GM19043 (cell line): ENCODE measurements around the gene PDZRN3.
A peak's percentile ranks its signal among the peaks of the same experiment; 100 is the strongest.

Source experiments
- ATAC-seq: cut with Tn5 transposase; IDR thresholded peaks from one replicate; pipeline ENCODE4 v1.9.1; 2021; ENCODE audit warnings: low read depth; ENCODE audit not compliant: unreplicated experiment

Gene PDZRN3

DNA sequence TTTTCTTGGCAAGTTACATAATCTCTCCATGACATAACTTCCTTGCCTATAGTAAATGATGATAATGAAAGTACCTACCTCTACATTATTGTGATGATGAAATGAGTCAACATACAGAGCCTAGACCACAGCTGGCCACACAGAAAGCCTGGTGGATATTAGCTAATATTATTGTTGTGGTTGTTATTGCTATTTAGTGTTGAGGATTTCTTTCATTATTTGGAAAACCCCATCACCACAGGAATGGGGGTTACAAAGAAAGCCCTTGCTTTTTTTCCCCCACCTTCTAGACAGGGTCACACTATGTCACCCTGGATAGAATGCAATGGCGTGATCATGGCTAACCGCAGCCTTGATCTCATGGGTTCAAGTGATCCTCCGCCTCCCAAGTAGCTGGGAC, 125.0 kb downstream of the PDZRN3 start:
- no peak for ATAC-seq

DNA sequence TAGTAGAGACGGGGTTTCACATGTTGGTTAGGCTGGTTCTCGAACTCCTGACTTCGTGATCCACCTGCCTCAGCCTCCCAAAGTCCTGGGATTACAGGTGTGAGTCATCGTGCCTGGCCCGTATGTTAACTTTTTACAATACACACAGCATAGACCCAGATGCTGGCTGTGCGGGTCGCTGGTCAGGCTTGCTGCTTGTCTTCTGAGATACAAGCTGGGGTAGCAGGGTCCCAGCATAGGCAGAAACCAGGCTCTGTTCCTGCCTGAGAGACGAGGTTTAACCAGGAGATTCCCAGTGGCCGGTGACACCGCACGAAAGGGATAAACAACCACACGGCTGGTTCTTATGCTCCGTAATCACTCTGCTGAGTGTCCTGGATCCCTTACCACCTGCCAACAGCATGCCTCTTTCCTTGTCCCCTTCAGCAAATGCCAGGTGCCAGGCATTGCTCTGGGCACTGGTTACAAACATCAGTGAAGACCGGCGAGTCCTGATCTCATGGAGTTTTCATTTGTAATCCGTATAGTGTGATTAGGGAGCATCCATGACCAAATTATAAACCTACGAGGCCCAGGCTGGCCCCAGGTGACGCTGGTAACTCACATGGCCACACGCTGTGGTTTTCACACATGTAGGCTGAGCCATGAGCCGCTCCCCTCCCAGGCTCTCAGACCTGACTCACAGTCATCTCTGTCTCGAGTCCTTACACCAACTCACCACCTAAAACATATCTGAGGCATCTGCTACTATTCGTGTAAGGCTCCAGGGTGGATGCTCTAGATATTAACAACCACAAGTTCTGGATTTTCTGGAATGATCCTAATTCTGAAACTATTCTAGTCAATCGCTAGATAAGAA, 125.7 kb downstream of the PDZRN3 start:
- no peak for ATAC-seq

- ATAC-seq = no peak
Observed at GRCh38 chr3:73497646-73498406, 126.9 kb downstream of the PDZRN3 start.

GRCh38 chr3:73493543-73494308, 131.0 kb downstream of the PDZRN3 start:
- ATAC-seq = no peak

- no peak for ATAC-seq
Observed at GRCh38 chr3:73492186-73492585, 132.6 kb downstream of the PDZRN3 start.

DNA sequence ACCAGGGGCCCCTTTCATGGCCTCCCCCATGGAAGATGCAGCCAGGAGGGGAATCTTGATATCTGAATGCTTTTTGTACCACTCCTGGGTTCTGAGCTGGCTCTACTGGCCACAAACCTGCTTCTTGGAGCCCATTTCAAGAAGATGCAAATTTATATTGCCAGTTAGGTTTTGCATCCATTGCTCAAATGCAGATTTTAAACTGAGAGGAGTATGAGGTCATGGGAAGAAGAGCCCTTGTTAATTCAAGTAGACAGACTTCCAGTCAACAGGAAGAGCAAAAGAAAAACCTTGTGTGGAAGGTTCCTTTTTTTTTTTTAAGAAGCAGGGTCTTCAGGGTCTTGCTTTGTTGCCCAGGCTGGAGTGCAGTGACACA, 133.5 kb downstream of the PDZRN3 start:
- no peak for ATAC-seq

GRCh38 chr3:73490453-73491286, 134.1 kb downstream of the PDZRN3 start:
- ATAC-seq = no peak

DNA sequence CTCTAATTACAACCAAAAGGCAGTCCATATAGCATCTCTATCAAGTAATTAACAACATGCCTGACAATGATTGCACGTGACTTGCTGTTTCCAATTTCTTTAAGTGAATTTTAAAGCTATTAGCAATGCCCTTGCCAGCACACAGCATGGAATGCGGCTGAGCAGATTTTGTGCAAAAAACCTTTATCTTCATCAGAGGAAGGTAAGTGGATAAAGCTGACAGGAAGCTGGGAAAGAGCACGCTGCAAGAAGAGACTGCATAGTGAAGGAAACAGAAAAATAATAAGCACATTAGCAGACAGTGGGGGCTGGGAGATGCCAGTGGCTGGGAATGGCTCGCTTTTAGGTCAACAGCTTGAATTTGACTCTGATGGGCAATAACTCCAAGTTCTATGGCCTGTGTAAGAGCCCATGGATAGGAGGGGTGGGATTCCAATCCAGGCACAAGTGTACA, 138.8 kb downstream of the PDZRN3 start:
- ATAC-seq = no peak

DNA sequence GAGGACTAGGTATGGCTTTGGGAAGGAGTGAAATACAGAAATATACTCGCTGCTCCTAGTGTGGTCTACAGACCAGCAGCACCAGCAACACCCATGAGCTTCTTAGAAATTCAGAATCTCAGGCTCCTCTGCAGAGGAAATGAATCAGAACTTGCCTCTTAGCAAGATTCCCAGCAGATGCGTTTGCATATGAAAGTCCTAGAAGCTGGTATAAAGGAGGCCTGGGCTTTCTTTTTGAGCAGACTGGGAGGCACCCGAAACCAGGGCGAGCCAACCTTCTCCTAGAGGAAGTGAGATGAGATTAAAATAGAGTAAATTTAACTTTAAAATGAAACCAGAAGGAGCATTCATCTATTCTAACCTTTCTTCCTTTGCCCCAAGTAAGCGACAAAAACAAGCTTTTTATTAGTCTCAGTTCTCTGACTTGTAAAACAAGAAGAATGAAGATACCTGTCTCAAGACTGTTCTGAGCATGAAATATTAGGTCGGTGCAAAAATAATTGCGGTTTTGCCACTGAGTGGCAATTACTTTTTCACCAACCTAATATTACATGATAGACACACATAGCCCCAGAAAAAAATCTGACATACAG, 140.0 kb downstream of the PDZRN3 start:
- ATAC-seq = peak; percentile 78

DNA sequence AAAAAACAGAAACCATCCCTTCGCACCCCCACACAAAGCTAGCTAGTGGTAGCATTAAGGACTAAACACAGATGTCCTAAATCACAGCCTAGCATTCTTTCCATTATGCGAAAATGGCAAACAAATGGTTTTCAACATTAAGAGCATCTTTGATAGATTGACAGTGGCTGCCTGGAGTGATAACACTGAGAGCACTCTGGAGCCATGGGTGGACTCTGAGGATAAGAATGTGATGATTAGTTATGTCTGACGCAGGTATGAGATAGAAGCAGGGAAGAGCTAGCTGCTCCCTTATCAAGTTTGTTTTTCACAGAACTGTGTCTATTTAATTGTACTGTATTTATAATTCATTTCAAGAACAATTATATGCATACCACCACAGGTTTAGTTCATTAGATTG, 142.9 kb downstream of the PDZRN3 start:
- no peak for ATAC-seq

DNA sequence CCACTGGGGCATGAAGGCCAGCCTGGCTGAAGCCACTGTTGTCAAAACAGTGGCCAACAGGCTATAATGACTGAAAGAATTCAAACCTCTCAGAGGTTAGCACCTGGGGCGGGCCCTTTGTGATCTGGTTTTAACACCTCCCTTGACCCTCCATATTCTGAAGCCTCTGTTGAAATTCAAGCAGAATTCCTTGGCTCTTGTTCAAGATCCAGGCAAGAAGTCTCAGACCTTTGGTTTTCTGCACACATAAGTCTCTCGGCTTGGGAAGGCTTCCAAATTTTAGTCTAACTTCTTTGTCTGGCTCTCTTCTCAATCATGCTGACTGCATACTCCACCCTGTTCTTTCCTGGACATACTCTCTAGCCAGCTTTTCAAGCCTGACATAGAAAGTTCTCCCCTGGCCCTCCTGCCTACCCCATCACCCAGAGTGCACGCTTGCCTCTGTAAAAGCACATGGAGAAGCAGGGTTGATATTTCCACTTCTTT, 144.5 kb downstream of the PDZRN3 start:
- no peak for ATAC-seq

DNA sequence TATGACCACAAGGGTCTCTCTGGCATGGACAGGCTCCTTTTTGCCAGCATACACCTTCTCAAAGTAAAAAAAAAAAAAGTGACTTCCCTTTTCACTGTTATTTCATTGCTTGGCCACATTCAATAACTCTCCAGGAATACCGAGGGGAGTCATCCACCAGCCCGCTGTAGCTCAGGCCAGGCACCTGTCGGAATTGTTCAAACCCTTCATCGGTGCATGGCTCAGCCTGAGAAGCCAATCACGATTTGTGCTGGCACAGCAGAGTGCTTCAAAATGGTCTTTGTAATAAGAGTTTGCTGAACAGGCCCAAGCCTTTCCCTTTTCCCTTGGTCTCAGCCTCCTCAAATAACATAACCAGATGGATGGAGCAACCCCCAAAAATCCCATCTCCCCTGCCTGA, 145.4 kb downstream of the PDZRN3 start:
- ATAC-seq = no peak

DNA sequence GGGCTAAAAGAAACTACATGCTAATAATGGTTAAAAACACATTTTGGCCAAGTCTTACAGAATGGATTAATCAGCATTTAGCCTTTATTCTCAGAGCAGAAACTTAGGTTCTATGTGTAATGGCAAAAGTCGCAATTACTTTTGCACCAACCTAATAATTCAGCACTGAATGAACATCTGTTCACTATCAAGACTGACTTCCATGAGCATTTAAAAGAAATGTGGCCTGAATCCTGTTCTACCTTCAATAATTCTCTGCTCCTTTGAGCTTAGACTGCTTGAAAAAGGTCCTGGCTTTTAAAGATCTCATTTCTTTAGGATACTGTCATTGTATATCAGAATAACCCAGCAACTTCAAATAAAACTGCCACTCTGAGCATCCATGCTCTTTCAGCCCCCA, 145.9 kb downstream of the PDZRN3 start:
- no peak for ATAC-seq

GRCh38 chr3:73475717-73476116, 149.0 kb downstream of the PDZRN3 start:
- no peak for ATAC-seq

- ATAC-seq = no peak
Observed at GRCh38 chr3:73475175-73475574, 149.6 kb downstream of the PDZRN3 start.

DNA sequence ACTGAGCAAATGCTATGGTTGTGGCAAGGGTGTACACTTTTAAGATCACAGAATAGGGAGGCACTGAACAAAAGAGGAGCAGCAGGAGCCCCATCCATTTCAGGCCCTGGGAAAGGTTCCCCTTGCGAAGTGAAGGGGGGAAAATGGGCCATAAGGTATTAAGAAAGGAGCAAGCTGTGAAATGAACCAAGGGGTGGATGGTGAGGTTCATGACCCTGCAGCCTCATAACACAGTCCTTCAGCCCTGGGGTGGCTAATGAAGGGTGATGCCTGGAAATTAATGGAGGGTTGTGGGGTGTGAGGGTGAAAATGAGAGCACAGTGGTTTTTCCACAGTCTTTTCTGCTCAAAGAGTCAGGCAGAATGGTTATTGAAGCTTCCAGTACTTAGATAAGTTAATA, 150.1 kb downstream of the PDZRN3 start:
- ATAC-seq = no peak

DNA sequence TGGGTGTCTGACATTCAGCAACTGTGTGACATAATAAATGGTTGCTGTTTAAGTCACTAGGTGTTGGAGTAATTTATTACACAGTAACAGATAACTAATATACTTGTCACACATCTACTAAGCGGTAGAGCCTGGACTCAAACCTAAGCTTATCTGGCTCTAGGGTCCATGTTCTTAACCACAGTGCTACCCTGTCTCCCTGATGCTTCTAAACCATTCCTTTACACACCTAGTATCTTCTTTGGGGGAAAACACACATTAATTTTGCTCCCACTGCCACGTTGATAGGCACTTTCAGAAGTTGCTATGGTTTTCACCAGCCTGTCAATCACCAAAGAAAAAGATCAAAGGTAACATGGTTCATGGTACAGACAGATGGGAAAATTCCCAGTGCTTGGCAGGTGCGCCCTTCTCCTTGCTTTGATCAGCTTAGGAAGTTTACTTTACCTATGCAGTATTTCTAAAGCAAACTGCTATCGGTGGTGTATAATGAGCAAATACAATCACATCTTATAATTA, 150.8 kb downstream of the PDZRN3 start:
- no peak for ATAC-seq

DNA sequence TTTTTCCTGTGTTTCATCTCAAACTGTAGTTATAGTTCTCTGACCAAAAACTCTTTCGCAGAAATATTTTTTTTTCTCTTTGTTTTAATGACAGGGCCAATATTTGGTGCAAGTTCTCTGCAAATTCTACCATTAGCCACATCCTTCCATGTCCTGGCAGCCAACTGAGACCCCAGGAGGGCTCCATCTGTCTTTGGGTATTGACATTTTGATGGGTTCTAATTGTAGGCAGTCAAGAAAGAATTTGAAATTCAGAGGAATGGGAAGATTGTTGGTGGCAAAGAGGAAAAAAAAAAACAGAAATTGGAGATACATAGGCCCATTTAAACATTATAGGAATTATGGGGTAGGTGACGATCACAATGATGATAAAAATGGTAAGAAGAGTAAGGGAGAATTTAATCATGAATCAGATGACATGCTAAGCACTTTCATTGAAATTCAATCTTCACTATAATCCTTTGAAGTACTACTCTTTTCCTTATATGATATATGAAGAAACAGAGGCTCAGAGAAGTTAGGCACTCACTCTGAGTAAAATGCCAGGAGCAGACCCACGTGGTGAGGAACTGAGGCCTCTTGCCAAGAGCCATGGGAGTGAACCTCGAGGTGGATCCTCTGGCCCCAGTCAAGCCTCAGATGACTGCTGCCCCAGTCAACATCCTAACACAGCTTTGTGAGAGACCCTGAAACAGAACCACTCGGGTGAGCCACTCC, 151.4 kb downstream of the PDZRN3 start:
- no peak for ATAC-seq
